Adrenal gland (tissue), 5 donors: ENCODE results near the gene SYT7.

Experiments
- CTCF ChIP-seq, 6 experiments: fragments of 450-650 bp in 4 of 6; fragments of 200-600 bp in 2 of 6; sonication (generic) in 1 of 6; IDR thresholded peaks; 1 replicate in 5 of 6; 2 replicates in 1 of 6; pipeline versions ENCODE4 v1.5.1 to v1.8.0; 2016 to 2021; ENCODE audit warnings: antibody characterized with exemption in 6 of 6, mild to moderate bottlenecking in 2 of 6, moderate library complexity in 1 of 6
- POLR2A ChIP-seq, 2 donors: fragments of 450-650 bp; IDR thresholded peaks; one replicate each; pipeline ENCODE4 v1.6.1; 2017; ENCODE audit warnings: antibody characterized with exemption in 2 of 2, mild to moderate bottlenecking in 2 of 2, moderate library complexity in 1 of 2
- donor health status: DM: no; HTN: no; CAD: no.

DNA sequence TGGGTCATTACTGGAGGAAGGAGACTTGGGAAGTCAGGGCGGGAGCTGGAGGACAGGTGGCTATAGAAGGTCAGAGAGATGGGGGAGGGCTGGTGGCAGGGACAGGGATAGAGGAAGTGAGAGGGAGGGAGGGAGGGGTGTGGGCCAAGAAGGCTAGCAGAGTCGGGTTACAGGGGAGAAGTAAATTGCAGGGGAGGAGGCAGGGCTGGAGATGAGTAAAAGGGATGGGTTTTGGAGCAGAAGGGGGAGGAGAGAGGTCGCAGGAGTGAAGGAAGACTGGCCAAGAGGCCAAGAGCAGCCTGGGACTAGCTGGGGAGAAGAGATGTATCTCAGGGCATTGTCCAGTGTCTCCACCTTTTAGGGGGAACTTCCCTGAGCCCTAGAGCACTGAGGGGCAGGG is 39.3 kb downstream of the SYT7 start:
- TF ChIP-seq CTCF (IDR thresholded peaks at IDR 0.05) (no peak), POLR2A (IDR thresholded peaks at IDR 0.05) (no peak)
